HTR-8/SVneo (cell line): Measurements from ENCODE around the gene GLE1.

Experiments used
- DNase-seq: peaks from one replicate; pipeline ENCODE4 v3.0.0; 2011; ENCODE audit warnings: low spot score, mixed read lengths; ENCODE audit not compliant: insufficient read length
- FAIRE-seq: peaks from 2 replicates; lab custom pipeline; 2011; peaks lifted over from hg19 to GRCh38; lab: Jason Lieb, UNC

The GLE1 gene

GRCh38 chr9:128504485-128505413 lies at the start of gene GLE1:
Gene GLE1, plus strand, starts transcription at chr9:128504719. Its CDS starts 87 bp downstream, at chr9:128504806.
- peak; percentile 46 for FAIRE-seq

GRCh38 chr9:128454991-128455390 lies 49.5 kb upstream of the GLE1 start:
- no peak for DNase-seq

More at GRCh38 chr9:128504485-128505413, at the start of gene GLE1:
- peak; percentile 96 for DNase-seq

GRCh38 chr9:128455849-128456612 lies 48.5 kb upstream of the GLE1 start, which contains the start of gene ODF2:
Gene ODF2, plus strand, starts transcription at chr9:128456006. Its CDS starts 86 bp downstream, at chr9:128456092.
- FAIRE-seq (peak; percentile 86), DNase-seq (peak; percentile 95)

More at GRCh38 chr9:128454991-128455390, 49.5 kb upstream of the GLE1 start:
- no peak for FAIRE-seq

GRCh38 chr9:128456613-128457061 lies 47.9 kb upstream of the GLE1 start:
- DNase-seq (peak; percentile 72), FAIRE-seq (no peak)

- FAIRE-seq (no peak), DNase-seq (no peak)
These were observed 47.3 kb upstream of the GLE1 start for GRCh38 chr9:128457207-128457606.

- FAIRE-seq (no peak), DNase-seq (no peak)
These were observed 45.5 kb upstream of the GLE1 start for GRCh38 chr9:128459011-128459410.

GRCh38 chr9:128469070-128469469 lies 35.4 kb upstream of the GLE1 start:
- FAIRE-seq (no peak), DNase-seq (no peak)

- FAIRE-seq (no peak), DNase-seq (no peak)
These were observed 34.0 kb upstream of the GLE1 start for GRCh38 chr9:128470560-128470959.

- no peak for FAIRE-seq
- no peak for DNase-seq
These were observed 31.4 kb upstream of the GLE1 start for GRCh38 chr9:128473104-128473503.

- FAIRE-seq (no peak), DNase-seq (no peak)
These were observed 28.7 kb upstream of the GLE1 start for GRCh38 chr9:128475867-128476266.

GRCh38 chr9:128479262-128479661 lies 25.3 kb upstream of the GLE1 start:
- DNase-seq (no peak), FAIRE-seq (no peak)

GRCh38 chr9:128481561-128481960 lies 23.0 kb upstream of the GLE1 start:
- no peak for FAIRE-seq
- DNase-seq = no peak

- DNase-seq = no peak
- no peak for FAIRE-seq
These were observed 22.3 kb upstream of the GLE1 start for GRCh38 chr9:128482186-128482585.

GRCh38 chr9:128484686-128485413 lies 19.7 kb upstream of the GLE1 start:
- DNase-seq (no peak), FAIRE-seq (no peak)

GRCh38 chr9:128485414-128485855 lies 19.1 kb upstream of the GLE1 start:
- no peak for FAIRE-seq
- DNase-seq = no peak

GRCh38 chr9:128486201-128486600 lies 18.3 kb upstream of the GLE1 start:
- DNase-seq = no peak
- no peak for FAIRE-seq

- DNase-seq (no peak), FAIRE-seq (no peak)
These were observed 11.1 kb upstream of the GLE1 start for GRCh38 chr9:128493424-128493823.

- FAIRE-seq (no peak), DNase-seq (no peak)
These were observed 10.3 kb upstream of the GLE1 start for GRCh38 chr9:128494108-128494745.

GRCh38 chr9:128494746-128495129 lies 9.8 kb upstream of the GLE1 start:
- FAIRE-seq = no peak

GRCh38 chr9:128495296-128495695 lies 9.2 kb upstream of the GLE1 start:
- no peak for DNase-seq
- no peak for FAIRE-seq

More at GRCh38 chr9:128494746-128495129, 9.8 kb upstream of the GLE1 start:
- no peak for DNase-seq
